ENCODE results near the gene POP7. TPM values are rescaled to one million over a fixed set of nuclear protein-coding genes. Genes with fewer than 3 reads are reported as not detected.
"Not testable (repeated sequence)": the region's sequence is repeated elsewhere in the genome, so short reads cannot be mapped to it uniquely, and the experiment has no call there.

Gene POP7
- total RNA-seq, 1 donor from 2014 or later: 28.1 TPM

DNA sequence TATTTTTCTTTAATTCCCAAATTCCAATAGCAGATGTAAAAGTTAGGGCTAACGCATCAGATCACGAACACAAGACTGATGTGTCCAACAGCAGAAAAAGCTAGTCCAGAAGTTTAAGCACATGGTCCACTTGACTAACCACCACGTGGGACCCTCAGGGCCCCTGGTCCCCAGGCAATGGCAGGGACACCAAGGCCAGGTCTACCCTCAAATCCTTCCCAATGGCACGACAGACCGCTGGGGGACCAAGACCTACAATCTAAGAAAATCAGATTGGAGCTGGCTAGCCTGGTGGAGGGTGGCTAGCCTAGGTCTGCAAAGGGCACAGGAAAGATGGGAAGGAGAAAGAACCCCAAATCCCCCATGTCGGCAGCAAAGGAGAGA lies 13.4 kb upstream of the POP7 start:
- no peak for DNase-seq

DNA sequence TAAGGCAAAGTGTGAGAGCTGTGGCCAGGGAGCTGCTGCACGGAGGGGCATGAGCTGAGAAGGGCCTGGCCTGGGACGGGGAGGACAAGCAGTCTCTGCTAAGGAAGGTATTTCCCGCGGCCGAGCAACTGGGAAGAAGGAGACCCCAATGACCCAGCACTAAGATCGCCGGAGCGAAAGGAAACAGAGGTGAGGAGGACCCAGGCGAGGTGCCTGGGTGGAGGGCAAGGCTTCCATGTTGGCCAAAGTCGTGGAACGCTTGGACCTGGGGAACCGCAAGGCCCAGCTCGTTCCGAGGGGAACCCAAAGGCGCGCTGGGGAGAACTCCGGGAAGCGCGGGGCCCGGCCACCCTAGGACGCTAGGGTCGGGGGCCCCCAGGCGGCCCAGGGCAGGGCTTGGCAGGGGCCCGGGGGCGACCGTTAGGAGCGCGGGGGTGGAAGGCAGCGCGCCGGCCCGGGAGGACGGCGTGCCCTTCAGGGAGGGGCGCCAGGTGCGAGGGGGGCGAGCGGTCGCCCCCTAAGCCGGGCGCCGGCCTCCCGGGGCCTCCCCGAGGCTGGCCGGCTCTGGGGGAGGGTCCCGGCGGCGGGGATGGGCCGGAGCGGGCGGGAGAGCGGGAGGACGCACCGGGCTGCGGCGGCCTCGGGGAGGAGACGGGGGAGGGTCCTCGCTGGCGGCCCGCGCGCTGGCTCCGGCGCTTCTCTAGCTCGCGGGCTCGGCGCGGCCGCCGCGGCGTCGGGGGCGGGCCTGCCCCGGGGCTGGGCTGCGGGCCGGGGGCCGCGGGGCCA lies 12.4 kb upstream of the POP7 start:
- peak; percentile 24 for DNase-seq

DNA sequence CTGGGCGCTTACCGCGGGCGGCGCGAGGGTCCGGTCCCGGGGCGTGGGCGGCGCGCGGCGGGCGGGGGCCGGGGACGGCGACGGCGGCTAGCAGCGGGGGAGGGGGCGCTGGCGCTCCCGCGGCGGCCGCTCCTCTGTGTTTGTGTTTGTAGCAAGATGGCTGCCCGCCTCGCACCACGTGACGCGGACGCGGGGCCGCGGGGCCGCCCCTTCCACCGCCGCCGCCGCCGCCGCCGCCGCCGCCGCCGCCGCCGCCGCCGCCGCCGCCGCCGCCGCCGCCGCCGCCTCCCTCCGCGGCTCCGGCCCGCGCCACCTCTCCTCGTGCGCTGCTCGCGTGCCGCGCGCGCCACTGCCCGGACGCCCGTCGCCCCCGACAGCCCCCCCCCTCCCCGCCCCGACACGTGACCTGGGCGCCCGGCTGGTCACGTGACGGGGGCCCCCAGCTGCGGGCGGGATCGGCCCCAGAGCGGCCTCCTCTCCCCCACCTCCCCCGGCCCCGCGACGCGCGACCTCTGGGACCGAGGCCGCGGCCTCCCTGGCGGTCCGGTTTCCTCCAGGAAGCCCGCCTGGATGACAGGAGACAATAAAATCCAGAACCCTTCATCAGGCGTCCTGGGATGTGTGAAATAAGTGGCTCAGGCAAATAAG lies 11.7 kb upstream of the POP7 start, which contains the start of gene GIGYF1:
GIGYF1 (minus strand) TSS at position 153 of the 648 bp plus-strand sequence. CDS start 6,012 bp downstream, outside the sequence.
- peak; percentile 75 for DNase-seq

DNA sequence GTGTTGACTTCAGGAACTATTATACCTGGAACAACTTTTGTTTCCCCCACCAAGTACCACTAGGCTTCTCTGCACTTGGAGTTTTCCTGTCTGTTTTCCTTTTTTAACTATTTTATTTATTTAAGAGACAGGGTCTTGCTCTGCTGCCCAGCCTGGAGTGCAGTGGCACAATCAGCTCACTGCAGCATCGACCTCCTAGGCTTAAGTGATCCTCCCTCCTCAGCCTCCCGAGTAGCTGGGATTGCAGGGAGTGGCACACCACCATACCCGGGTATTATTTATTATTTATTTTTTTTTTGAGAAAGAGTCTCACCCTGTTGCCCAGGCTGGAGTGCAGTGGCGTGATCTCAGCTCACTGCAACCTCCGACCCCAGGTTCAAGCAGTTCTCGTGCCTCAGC lies 9.8 kb upstream of the POP7 start:
- DNase-seq: no peak

DNA sequence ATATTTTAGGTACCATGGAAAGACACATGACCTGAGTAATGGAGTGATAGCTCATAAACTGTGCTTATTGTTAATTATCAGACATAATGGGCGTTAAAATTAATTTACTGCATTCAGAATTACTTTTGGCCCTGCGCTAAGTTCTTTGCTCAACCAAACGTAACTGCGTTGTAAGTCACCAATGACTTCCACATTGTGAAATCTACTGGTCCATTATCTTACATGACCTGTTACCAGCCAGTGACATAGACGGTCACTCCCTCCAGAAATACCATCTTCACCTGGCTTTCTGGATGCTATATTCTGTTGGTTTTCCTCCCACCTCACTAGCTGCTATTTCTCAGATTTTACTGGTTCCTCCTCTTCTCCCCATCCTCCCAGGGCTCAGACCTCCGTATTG lies 6.9 kb upstream of the POP7 start:
- DNase-seq: no peak

DNA sequence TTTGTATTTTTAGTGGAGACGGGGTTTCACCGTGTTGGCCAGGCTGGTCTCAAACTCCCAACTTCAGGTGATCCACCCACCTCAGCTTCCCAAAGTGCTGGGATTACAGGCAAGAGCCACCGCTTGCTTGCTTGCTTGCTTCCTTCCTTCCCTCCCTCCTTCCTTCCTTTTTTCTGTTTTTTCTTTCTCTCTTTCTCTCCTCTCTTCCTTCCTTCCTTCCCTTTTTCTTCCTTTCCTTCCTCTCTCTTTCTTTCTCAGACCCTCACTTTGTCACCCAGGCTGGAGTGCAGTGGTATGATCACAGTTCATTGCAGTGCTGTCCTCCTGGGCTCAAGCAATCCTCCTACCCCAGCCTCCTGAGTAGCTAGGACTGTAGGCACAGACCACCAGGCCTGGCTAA lies 4.8 kb upstream of the POP7 start:
- not testable (repeated sequence) for DNase-seq

DNA sequence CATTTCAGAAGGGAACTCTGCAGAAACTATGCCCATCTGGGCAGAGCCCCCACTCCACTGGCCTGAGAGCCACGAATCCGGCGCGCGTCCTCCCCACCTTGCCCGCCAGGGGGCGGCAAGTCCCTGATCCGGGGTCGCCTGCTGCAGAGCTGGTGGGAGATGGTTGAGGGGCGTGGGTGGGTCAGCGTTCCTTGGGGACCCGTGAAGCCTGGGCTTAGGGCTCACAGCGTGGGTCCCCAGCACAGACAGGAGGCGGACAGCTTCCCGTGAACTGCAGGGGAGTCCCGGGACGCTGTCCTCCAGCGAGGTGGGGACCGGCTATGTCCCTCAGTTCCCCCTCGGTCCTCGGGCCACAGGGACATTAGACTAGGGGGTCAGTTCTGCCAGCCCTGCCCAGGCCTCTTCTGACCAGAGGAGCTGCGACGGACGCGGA lies 585 bp upstream of the POP7 start:
- peak; percentile 82 for DNase-seq

DNA sequence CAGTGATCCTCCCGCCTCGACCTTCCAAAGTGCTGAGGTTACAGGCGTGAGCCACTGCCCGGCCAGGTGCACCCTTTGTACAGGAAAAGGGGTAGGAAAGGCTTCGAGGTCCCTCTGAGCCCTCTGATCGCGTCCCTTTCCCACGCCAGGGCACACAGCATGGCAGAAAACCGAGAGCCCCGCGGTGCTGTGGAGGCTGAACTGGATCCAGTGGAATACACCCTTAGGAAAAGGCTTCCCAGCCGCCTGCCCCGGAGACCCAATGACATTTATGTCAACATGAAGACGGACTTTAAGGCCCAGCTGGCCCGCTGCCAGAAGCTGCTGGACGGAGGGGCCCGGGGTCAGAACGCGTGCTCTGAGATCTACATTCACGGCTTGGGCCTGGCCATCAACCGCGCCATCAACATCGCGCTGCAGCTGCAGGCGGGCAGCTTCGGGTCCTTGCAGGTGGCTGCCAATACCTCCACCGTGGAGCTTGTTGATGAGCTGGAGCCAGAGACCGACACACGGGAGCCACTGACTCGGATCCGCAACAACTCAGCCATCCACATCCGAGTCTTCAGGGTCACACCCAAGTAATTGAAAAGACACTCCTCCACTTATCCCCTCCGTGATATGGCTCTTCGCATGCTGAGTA lies 871 bp downstream of the POP7 start:
- peak; percentile 23 for DNase-seq

DNA sequence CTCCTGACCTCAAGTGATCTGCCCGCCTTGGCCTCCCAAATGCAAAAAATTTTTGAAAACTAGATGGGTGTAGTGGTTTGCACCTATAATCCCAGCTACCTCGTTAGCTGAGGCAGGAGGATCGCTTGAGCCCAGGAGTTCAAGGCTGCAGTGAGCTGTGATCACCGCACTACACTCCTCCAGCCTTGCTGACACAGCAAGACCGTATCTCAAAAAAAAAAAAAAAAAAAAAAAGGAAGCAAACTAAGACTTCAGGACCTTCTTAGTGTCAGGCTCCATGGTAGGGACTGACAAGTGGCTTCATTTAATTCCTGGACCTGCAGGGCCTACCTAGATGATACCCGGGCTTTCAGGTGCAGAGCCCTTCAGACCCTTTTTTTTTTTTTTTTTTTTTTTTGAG lies 2.5 kb downstream of the POP7 start:
- DNase-seq: no peak

DNA sequence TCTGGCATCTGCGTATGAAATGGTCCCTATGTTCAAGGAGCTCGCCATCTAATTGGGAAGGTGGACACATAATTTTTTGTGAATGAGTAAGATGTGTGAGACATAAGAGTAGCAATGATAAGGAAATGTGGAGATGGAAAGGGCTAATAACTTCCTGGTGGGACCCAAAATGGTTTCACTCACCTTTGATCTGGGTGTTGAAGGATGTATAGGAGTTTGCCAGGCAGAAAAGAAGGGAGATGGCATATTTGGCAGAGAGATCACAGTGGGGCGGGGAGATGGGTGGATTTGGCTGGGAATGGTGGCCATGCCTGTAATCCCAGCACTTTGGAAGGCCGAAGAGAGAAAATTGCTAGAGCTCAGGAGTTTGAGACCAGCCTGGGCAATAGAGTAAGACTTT lies 4.5 kb downstream of the POP7 start:
- no peak for DNase-seq

DNA sequence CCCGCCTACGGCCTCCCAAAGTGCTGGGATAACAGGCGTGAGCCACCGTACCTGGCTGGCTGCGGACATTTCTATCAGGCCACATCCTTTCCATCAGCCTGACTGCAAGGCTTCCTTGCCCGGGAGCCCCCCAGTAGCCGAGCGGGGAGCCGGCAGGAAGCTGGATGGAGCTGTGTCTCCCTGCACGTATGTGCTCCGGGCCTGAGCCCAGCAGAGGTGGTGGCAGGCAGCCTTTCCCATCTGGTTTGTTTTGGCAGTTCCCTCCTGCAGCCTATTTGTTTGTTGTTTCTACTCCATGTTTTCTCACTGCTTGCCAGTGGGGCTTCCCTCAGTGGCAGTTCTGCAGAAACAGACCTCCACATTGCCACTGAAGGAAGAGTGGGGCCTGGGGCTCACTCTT lies 5.4 kb downstream of the POP7 start:
- no peak for DNase-seq

DNA sequence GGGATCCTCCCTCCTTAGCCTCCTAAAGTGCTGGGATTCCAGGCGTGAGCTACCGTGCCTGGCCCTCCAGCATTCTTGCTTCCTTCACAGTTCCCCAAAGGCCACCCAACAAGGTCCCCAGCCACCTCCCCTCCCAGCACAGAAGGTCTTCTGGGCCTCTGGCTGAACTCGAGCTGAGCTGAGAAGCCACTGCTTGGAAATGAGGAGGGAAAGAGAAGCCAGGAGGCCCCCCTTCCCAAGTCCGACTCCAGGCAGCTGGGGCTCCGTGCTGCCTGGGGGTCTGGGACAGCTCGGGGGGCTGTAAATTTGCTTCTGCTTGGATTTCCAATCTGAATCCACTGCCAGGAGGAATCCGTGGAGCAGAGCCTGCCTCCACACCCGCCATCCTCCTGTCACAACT lies 8.8 kb downstream of the POP7 start:
- DNase-seq: no peak

DNA sequence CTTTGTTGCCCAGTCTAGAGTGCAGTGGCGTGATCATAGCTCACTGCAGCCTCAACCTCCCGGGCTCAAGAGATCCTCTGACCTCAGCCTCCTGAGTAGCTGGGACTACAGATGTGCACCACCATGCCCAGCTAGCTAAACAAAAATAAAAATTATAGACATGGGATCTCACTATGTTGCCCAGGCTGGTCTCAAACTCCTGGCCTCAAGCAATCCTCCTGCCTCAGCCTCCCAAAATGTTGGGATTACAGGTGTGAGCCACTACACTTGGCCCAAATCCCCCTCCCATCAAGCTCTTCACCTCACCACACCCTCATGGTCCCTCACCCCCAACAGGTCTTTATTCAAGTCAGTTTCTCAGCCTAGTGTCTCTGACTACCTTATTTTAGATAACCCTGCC lies 11.2 kb downstream of the POP7 start:
- not testable (repeated sequence) for DNase-seq

DNA sequence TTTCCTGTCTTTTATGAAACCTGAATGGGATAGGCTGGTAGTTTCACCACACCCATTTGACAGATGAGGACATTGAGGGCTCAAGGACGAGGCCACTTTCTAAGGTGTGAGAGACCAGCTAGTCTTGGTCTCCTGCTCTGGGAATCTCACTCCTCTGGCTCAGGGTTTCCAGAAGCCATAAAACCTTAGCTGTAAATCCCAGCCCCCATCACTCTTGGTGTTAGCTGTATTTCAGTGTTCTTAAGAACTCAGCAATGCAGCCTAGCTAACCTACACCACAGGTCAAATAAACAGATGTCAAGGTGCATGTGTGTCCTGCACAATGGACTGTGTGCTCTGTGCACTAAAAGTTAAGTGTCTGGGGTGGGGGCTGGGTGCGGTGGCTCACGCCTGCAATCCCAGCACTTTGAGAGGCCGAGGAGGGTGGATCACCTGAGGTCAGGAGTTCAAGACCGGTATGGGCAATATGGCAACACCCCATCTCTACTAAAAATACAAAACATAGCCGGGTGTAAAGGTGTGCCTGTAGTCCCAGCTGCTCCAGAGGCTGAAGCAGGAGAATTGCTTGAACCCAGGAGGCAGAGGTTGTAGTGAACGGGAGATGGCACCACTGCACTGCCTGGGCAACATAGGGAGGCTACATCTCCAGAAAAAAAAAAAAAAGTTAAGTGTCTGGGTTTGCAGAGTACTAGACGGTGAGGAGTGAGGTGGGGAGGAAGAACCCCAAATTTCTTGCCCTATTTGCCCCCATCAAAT lies 13.8 kb downstream of the POP7 start:
- peak; percentile 14 for DNase-seq

DNA sequence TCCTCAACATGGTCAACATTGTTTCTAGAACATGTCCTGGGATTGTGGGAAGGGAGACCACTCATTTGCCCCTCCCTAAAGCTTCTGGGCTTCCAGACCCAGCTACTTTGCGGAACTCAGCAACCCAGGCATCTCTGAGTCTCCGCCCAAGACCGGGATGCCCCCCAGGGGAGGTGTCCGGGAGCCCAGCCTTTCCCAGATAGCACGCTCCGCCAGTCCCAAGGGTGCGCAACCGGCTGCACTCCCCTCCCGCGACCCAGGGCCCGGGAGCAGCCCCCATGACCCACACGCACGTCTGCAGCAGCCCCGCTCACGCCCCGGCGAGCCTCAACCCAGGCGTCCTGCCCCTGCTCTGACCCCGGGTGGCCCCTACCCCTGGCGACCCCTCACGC lies 14.4 kb downstream of the POP7 start, which contains the start of gene EPO:
EPO (plus strand) TSS at position 190 of the 392 bp plus-strand sequence. CDS start 513 bp downstream, outside the sequence.
- no peak for DNase-seq

DNA sequence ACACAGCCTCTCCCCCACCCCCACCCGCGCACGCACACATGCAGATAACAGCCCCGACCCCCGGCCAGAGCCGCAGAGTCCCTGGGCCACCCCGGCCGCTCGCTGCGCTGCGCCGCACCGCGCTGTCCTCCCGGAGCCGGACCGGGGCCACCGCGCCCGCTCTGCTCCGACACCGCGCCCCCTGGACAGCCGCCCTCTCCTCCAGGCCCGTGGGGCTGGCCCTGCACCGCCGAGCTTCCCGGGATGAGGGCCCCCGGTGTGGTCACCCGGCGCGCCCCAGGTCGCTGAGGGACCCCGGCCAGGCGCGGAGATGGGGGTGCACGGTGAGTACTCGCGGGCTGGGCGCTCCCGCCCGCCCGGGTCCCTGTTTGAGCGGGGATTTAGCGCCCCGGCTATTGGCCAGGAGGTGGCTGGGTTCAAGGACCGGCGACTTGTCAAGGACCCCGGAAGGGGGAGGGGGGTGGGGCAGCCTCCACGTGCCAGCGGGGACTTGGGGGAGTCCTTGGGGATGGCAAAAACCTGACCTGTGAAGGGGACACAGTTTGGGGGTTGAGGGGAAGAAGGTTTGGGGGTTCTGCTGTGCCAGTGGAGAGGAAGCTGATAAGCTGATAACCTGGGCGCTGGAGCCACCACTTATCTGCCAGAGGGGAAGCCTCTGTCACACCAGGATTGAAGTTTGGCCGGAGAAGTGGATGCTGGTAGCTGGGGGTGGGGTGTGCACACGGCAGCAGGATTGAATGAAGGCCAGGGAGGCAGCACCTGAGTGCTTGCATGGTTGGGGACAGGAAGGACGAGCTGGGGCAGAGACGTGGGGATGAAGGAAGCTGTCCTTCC lies 15.0 kb downstream of the POP7 start:
- no peak for DNase-seq

DNA sequence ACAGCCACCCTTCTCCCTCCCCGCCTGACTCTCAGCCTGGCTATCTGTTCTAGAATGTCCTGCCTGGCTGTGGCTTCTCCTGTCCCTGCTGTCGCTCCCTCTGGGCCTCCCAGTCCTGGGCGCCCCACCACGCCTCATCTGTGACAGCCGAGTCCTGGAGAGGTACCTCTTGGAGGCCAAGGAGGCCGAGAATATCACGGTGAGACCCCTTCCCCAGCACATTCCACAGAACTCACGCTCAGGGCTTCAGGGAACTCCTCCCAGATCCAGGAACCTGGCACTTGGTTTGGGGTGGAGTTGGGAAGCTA lies 15.5 kb downstream of the POP7 start:
- no peak for DNase-seq

DNA sequence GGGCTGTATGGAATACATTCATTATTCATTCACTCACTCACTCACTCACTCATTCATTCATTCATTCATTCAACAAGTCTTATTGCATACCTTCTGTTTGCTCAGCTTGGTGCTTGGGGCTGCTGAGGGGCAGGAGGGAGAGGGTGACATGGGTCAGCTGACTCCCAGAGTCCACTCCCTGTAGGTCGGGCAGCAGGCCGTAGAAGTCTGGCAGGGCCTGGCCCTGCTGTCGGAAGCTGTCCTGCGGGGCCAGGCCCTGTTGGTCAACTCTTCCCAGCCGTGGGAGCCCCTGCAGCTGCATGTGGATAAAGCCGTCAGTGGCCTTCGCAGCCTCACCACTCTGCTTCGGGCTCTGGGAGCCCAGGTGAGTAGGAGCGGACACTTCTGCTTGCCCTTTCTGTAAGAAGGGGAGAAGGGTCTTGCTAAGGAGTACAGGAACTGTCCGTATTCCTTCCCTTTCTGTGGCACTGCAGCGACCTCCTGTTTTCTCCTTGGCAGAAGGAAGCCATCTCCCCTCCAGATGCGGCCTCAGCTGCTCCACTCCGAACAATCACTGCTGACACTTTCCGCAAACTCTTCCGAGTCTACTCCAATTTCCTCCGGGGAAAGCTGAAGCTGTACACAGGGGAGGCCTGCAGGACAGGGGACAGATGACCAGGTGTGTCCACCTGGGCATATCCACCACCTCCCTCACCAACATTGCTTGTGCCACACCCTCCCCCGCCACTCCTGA lies 16.7 kb downstream of the POP7 start:
- DNase-seq: no peak

DNA sequence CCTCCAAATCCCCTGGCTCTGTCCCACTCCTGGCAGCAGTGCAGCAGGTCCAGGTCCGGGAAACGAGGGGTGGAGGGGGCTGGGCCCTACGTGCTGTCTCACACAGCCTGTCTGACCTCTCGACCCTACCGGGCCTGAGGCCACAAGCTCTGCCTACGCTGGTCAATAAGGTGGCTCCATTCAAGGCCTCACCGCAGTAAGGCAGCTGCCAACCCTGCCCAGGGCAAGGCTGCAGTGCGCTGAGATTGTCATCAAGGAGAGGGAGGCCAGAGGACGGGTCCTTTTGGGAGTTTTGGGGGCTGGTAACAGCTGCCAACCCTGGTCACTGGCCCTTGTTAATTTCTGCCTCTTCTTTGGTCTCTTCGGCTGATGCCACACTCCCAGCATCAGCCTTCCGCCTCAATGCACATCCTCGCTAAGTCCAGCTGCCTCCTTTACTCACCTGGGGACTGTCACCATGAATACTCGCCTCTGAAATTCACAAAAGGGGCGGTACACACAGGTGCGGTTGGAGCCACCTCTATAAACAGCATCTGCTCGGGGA lies 17.9 kb downstream of the POP7 start:
- DNase-seq: no peak

DNA sequence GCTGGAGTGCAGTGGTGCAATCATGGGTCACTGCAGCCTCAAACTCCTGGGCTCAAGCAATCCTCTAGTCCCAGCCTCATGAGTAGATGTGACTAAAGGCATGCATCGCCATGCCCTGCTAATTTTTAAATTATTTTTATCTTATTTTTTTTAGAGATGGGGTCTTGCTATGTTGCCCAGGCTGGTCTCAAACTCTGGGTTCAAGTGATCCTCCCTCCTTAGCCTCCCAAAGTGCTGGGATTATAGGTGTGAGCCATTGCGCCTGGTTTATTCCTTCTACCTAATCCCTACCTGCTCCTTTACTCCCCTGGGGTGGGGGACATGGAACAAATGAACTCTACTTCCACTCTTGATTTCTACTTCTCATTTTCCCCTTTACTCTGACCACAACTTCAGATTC lies 18.4 kb downstream of the POP7 start:
- DNase-seq: not testable (repeated sequence)

All from dermis blood vessel endothelial cell (primary cell).